K562 (cell line): ENCODE results near the gene GREB1. TPM values are rescaled to one million over a fixed set of nuclear protein-coding genes. Genes with fewer than 3 reads are reported as not detected.

Experiments
- ATAC-seq: fragments of 200-7000 bp; cut with Tn5 transposase; 3 replicates; pipeline ENCODE4 v1.9.1; 2020; ENCODE audit warnings: moderate library complexity
- BruUV-seq: library from RNA; stranded (reverse); fragments of 400-500 nt; replicated peaks from 2 replicates; lab custom pipeline; 2021; lab: Mats Ljungman, UMichigan
- CTCF ChIA-PET: fragments of 300-600 bp; formaldehyde crosslinking; extraction: SDS; loops from one replicate; lab custom pipeline; 2021; ENCODE audit warnings: low intra/inter-chr PET ratio; lab: Yijun Ruan, JAX
- POLR2A ChIA-PET: fragments of 300-600, 350-650 bp; sonication (Branson Sonifier 250); formaldehyde crosslinking; extraction: SDS; loops from one replicate; lab custom pipeline; 2021; ENCODE audit warnings: antibody characterized with exemption, inconsistent platforms; lab: Yijun Ruan, JAX
- DNase-seq, 4 experiments: peaks; one replicate each; pipeline versions ENCODE4 v3.0.0 to v3.0.0-alpha.2; 2011 to 2018; ENCODE audit warnings: low spot score in 3 of 4, mixed read lengths in 3 of 4; ENCODE audit errors: extremely low read depth in 1 of 4
- FAIRE-seq: peaks from 2 replicates; lab custom pipeline; 2011; peaks lifted over from hg19 to GRCh38; lab: Jason Lieb, UNC
- H2AFZ ChIP-seq: 2 replicates; pipeline ENCODE4 v1.6.0; 2011; ENCODE audit warnings: low read depth, low read length, control low read depth, inconsistent platforms
- H3K27ac ChIP-seq: fragments of 200-600 bp; 3 replicates; pipeline ENCODE4 v1.8.0; 2011; ENCODE audit warnings: low read depth, mild to moderate bottlenecking, control low read depth, inconsistent platforms, low read length, moderate library complexity, mixed read lengths; ENCODE audit errors: extremely low read depth
- H3K27me3 ChIP-seq, 2 experiments: fragments of 300-600 bp in 1 of 2; 2 replicates in 1 of 2; 3 replicates in 1 of 2; pipeline versions ENCODE4 v1.6.0 to v1.8.0; 2011; ENCODE audit warnings: inconsistent platforms in 2 of 2, low read length in 2 of 2, mild to moderate bottlenecking in 1 of 2, mixed read lengths in 1 of 2, moderate library complexity in 1 of 2; ENCODE audit not compliant: control insufficient read depth in 2 of 2, insufficient read depth in 2 of 2
- H3K36me3 ChIP-seq: fragments of 300-600 bp; 3 replicates; pipeline ENCODE4 v1.8.0; 2011; ENCODE audit warnings: mild to moderate bottlenecking, low read length, inconsistent platforms; ENCODE audit not compliant: control insufficient read depth, insufficient read depth
- H3K4me1 ChIP-seq, 2 experiments: fragments of 200-600 bp in 1 of 2; replicated peaks in 1 of 2; 2 replicates in 1 of 2; 3 replicates in 1 of 2; pipeline versions ENCODE4 v1.5.1 to v1.8.0; 2011; ENCODE audit warnings: inconsistent platforms in 2 of 2, low read length in 2 of 2, mild to moderate bottlenecking in 1 of 2, mixed read lengths in 1 of 2, moderate library complexity in 1 of 2; ENCODE audit not compliant: control insufficient read depth in 2 of 2, insufficient read depth in 2 of 2
- H3K4me2 ChIP-seq: 2 replicates; pipeline ENCODE4 v1.6.1; 2011; ENCODE audit warnings: low read length, control low read depth, inconsistent platforms, mixed read lengths; ENCODE audit not compliant: insufficient read depth
- H3K4me3 ChIP-seq: fragments of 200-600 bp; sonication (generic), shearing (Covaris generic); 2 replicates; pipeline ENCODE4 v1.5.1; 2016; ENCODE audit warnings: control low read depth, inconsistent platforms
- H3K79me2 ChIP-seq: fragments of 200-600 bp; 3 replicates; pipeline ENCODE4 v1.8.0; 2011; ENCODE audit warnings: low read length, inconsistent platforms; ENCODE audit not compliant: control insufficient read depth, insufficient read depth
- H3K9ac ChIP-seq, 2 experiments: 2 replicates each; pipeline versions ENCODE4 v1.6.0 to v1.6.1; 2011; ENCODE audit warnings: low read depth in 2 of 2, low read length in 2 of 2, control low read depth in 1 of 2, inconsistent platforms in 1 of 2, mild to moderate bottlenecking in 1 of 2, mixed read lengths in 1 of 2; ENCODE audit not compliant: insufficient read depth in 1 of 2
- H3K9me1 ChIP-seq: one replicate; pipeline ENCODE4 v1.6.0; 2011; ENCODE audit warnings: inconsistent platforms, mild to moderate bottlenecking, low read length, moderate library complexity; ENCODE audit not compliant: control insufficient read depth, insufficient read depth
- H3K9me3 ChIP-seq: replicated peaks from 2 replicates; pipeline ENCODE4 v1.5.1; 2011; ENCODE audit warnings: low read depth, low read length, inconsistent platforms; ENCODE audit not compliant: control insufficient read depth, insufficient read depth
- H4K20me1 ChIP-seq: replicated peaks from 2 replicates; pipeline ENCODE4 v1.6.1; 2011; ENCODE audit warnings: low read length, inconsistent platforms, mixed read lengths; ENCODE audit not compliant: control insufficient read depth, insufficient read depth
- CREM ChIP-seq: IDR thresholded peaks from 2 replicates; pipeline ENCODE4 v1.6.1; 2014; ENCODE audit warnings: antibody characterized with exemption, low read depth
- FOXJ3 ChIP-seq: sonication (generic); formaldehyde crosslinking; IDR thresholded peaks from 2 replicates; pipeline ENCODE4 v1.4.0; 2020; ENCODE audit warnings: mild to moderate bottlenecking, missing genetic modification reagents
- KDM5B ChIP-seq: fragments of 200-600 bp; sonication (generic); IDR thresholded peaks from 2 replicates; pipeline ENCODE4 v1.6.1; 2012; ENCODE audit warnings: low read depth, mild to moderate bottlenecking, moderate library complexity, low read length, control low read depth, inconsistent platforms; ENCODE audit not compliant: insufficient replicate concordance
- MTA3 ChIP-seq: fragments of 450-650 bp; formaldehyde crosslinking; IDR thresholded peaks from 2 replicates; pipeline ENCODE4 v1.6.1; 2017; ENCODE audit warnings: mild to moderate bottlenecking, borderline replicate concordance
- PRMT5 ChIP-seq: sonication (generic); formaldehyde crosslinking; IDR thresholded peaks from 2 replicates; pipeline ENCODE4 v1.5.0; 2020; ENCODE audit warnings: missing genetic modification reagents
- RB1 ChIP-seq: fragments of 450-650 bp; IDR thresholded peaks from 2 replicates; pipeline ENCODE4 v1.6.1; 2017; ENCODE audit warnings: low read depth, mild to moderate bottlenecking
- REST ChIP-seq, 2 experiments: fragments of 450-650 bp; formaldehyde crosslinking in 1 of 2; IDR thresholded peaks; 2 replicates each; pipeline versions ENCODE4 v1.4.0 to v1.6.1; 2014 to 2020; ENCODE audit warnings: mild to moderate bottlenecking in 2 of 2, borderline replicate concordance in 1 of 2, low read depth in 1 of 2
- WGBS: fragments of 100-300 bp; shearing (Covaris generic); methylation state at CpG from one replicate; pipeline ENCODE4 v1.1.6; 2016; ENCODE audit warnings: low coverage, mixed read lengths; ENCODE audit not compliant: insufficient coverage; ENCODE audit errors: missing lambda C conversion rate; 5-methylcytosine and 5-hydroxymethylcytosine counted together
- in situ Hi-C: fragments of 300-500 bp; cut with MboI; formaldehyde crosslinking; loops from 4 replicates; pipeline ENCODE4 v1.15.0; 2018; ENCODE audit warnings: inconsistent platforms, mixed read lengths
- intact Hi-C: fragments of 100-400 bp; cut with micrococcal nuclease; formaldehyde crosslinking; loops from 2 replicates; pipeline ENCODE4 v1.14.2; 2022
- polyA plus RNA-seq, 8 experiments: library from polyadenylated mRNA; depleted of rRNA in 4 of 8; stranded (reverse) in 5 of 8; unstranded in 3 of 8; fragments of >200 nt; fragmentation: Nextera tagmentation in 2 of 8; fragmentation: Illumina TruSeq in 1 of 8; extraction: Ambion mirVana in 2 of 8; extraction: Trizol in 1 of 8; gene quantifications; 2 replicates each; pipeline versions ENCODE4 v1.2.1 to v1.2.3, GENCODE V29; 2011 to 2014; ENCODE audit warnings: inconsistent platforms in 1 of 8, missing spikeins in 1 of 8
- total RNA-seq, 7 experiments: library from RNA; depleted of rRNA in 6 of 7; stranded (reverse); fragments of >200 nt in 6 of 7; fragmentation: Illumina TruSeq in 2 of 7; extraction: Trizol in 2 of 7; gene quantifications; 2 replicates each; pipeline versions ENCODE4 v1.2.1 to v1.2.3, GENCODE V29; 2011 to 2021; ENCODE audit warnings: low replicate concordance in 1 of 7
- TF ChIP-seq, protein P1 (sequence below): fragments of 250-450 bp; sonication (Bioruptor Pico); IDR thresholded peaks from 2 replicates; pipeline ENCODE4 v1.4.0; 2020; ENCODE audit warnings: mild to moderate bottlenecking, moderate library complexity
- TF ChIP-seq, protein P2 (sequence below): sonication (generic); formaldehyde crosslinking; IDR thresholded peaks from 2 replicates; pipeline ENCODE4 v1.8.0; 2022; ENCODE audit warnings: mild to moderate bottlenecking, missing genetic modification reagents

The GREB1 gene
- total and polyA plus RNA-seq, 9 of the 15 experiments (the other 6 are each of a cell fraction or from before 2014, with no cell fraction given), result 0.04 to 0.86 (median 0.10) TPM; not detected in 1

- peak; percentile 93 for ATAC-seq
- no peak overlapping the region for H3K4me2 ChIP-seq
- H3K9me1 ChIP-seq, result no peaks in the 10 kb centered on the region
- peaks cover 26 to 80% of the 10 kb centered on the region in 2 experiments; a peak in 3 of 5 replicates for H3K27me3 ChIP-seq
- no peaks in the 10 kb centered on the region for H3K36me3 ChIP-seq
- ChIA-PET CTCF (interaction anchor here (0.6 to 1.0 kb wide), 4 partner anchors 204 to 847 kb away, joined by 3 to 5 read pairs (median 4); a partner anchor contains a TSS), POLR2A (no interaction called here)
- no peaks in the 10 kb centered on the region for H3K9me3 ChIP-seq
- H3K4me1 ChIP-seq, result peaks cover 0 to 7% of the 10 kb centered on the region in 2 experiments; a peak in 2 of 5 replicates
- WGBS, result 25% methylated on average over 30 of the region's 31 CpGs
- peak; percentile 71 to 91 (median 89) for DNase-seq
- H3K27ac ChIP-seq, result no peak overlapping the region
- H3K4me3 ChIP-seq, result no peak overlapping the region
- peaks cover 14% of the 10 kb centered on the region for H4K20me1 ChIP-seq
- FAIRE-seq, result peak; percentile 96
- no peaks in the 10 kb centered on the region for H3K79me2 ChIP-seq
- BruUV-seq, result no TSS peak
- H2AFZ ChIP-seq, result no peak overlapping the region
- intact Hi-C loops, result loop anchor here (1.0 to 5.0 kb wide), 4 partner anchors 93 to 850 kb away; a partner anchor contains a TSS
- no peak overlapping the region for H3K9ac ChIP-seq
- in situ Hi-C loops, result no loop called here
- TF ChIP-seq REST (IDR thresholded peaks at IDR 0.05; ENCODE audit: borderline replicate concordance) (peak; percentile 65), REST (CRISPR knock-in tag; IDR thresholded peaks at IDR 0.05; ENCODE audit: low read depth) (no peak), CREM (0 out of 2 replicates have a peak, but pooled peaks have one; percentile 10), RB1 (peak; percentile 38; the same call in 1 of the 2 replicates), PRMT5 (CRISPR knock-in tag) (no peak), MTA3 (no peak), KDM5B (no peak), FOXJ3 (CRISPR knock-in tag) (no peak)
- TF ChIP-seq, protein P1, sequence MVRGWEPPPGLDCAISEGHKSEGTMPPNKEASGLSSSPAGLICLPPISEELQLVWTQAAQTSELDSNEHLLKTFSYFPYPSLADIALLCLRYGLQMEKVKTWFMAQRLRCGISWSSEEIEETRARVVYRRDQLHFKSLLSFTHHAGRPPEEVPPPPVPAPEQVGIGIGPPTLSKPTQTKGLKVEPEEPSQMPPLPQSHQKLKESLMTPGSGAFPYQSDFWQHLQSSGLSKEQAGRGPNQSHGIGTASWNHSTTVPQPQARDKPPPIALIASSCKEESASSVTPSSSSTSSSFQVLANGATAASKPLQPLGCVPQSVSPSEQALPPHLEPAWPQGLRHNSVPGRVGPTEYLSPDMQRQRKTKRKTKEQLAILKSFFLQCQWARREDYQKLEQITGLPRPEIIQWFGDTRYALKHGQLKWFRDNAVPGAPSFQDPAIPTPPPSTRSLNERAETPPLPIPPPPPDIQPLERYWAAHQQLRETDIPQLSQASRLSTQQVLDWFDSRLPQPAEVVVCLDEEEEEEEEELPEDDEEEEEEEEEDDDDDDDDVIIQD, result no peak
- TF ChIP-seq, protein P2, sequence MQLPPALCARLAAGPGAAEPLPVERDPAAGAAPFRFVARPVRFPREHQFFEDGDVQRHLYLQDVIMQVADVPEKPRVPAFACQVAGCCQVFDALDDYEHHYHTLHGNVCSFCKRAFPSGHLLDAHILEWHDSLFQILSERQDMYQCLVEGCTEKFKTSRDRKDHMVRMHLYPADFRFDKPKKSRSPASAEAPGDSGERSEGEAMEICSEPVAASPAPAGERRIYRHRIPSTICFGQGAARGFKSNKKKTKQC (CRISPR knock-in tag), result peak; percentile 86; the same call in 1 of the 2 replicates
Measured at GRCh38 chr2:11681722-11682589, 148.1 kb downstream of the GREB1 start.
